ENCODE results near the gene TRAF3. TPM values are rescaled to one million over a fixed set of nuclear protein-coding genes. Genes with fewer than 3 reads are reported as not detected.
"Not testable (repeated sequence)": the region's sequence is repeated elsewhere in the genome, so short reads cannot be mapped to it uniquely, and the experiment has no call there.

The TRAF3 gene
- total RNA-seq, 1 donor from 2014 or later = 25.9 TPM

- Histone ChIP-seq H3K4me1 (ENCODE audit: insufficient read depth, low read length) (no peaks in the 10 kb centered on the region), H3K9ac (ENCODE audit: low read length) (no peak overlapping the region), H3K27ac (ENCODE audit: low read depth, low read length) (no peak overlapping the region), H2AFZ (ENCODE audit: low read depth, low read length) (no peak overlapping the region), H4K20me1 (ENCODE audit: insufficient read depth, low read length) (peaks cover 20% of the 10 kb centered on the region), H3K9me3 (ENCODE audit: insufficient read depth, low read depth, low read length) (no peaks in the 10 kb centered on the region), H3K27me3 (ENCODE audit: insufficient read depth, low read length) (no peaks in the 10 kb centered on the region), H3K79me2 (ENCODE audit: insufficient read depth, low read length) (no peaks in the 10 kb centered on the region), H3K36me3 (ENCODE audit: insufficient read depth, low read length) (no peaks in the 10 kb centered on the region), H3K4me2 (ENCODE audit: low read length) (no peak overlapping the region), H3K4me3 (ENCODE audit: insufficient read depth, low read depth, low read length) (no peak overlapping the region)
- DNase-seq (ENCODE audit: low read depth) = no peak
- peaks cover 7% of the 10 kb centered on the region for H3K9me3 Mint-ChIP-seq (ENCODE audit: unreplicated experiment)
- TF ChIP-seq EZH2 (IDR thresholded peaks at IDR 0.05; ENCODE audit: insufficient read depth, low read length) (no peak), CTCF (IDR thresholded peaks at IDR 0.05; ENCODE audit: insufficient read depth, low read depth, low read length) (no peak)
- no peaks in the 10 kb centered on the region for H3K27me3 Mint-ChIP-seq (ENCODE audit: low read depth, unreplicated experiment)
- no peak overlapping the region for H3K4me3 Mint-ChIP-seq (ENCODE audit: unreplicated experiment)
- peaks cover 14% of the 10 kb centered on the region for H3K36me3 Mint-ChIP-seq (ENCODE audit: low read depth, unreplicated experiment)
- no peak overlapping the region for H3K27ac Mint-ChIP-seq (ENCODE audit: unreplicated experiment)
- FAIRE-seq = no peak
- peaks cover 6% of the 10 kb centered on the region for H3K4me1 Mint-ChIP-seq (ENCODE audit: low read depth, unreplicated experiment)
These were observed 85.0 kb downstream of the TRAF3 start for GRCh38 chr14:102862154-102862773.

- no peak for FAIRE-seq
- no peak overlapping the region for H3K9ac ChIP-seq (ENCODE audit: low read length)
- no peak for DNase-seq (ENCODE audit: low read depth)
- no peak overlapping the region for H2AFZ ChIP-seq (ENCODE audit: low read depth, low read length)
- Mint-ChIP-seq H3K9me3 (ENCODE audit: unreplicated experiment) (peaks cover 7% of the 10 kb centered on the region), H3K4me3 (ENCODE audit: unreplicated experiment) (no peak overlapping the region), H3K27ac (ENCODE audit: unreplicated experiment) (no peak overlapping the region), H3K4me1 (ENCODE audit: low read depth, unreplicated experiment) (peaks cover 6% of the 10 kb centered on the region), H3K36me3 (ENCODE audit: low read depth, unreplicated experiment) (peaks cover 13% of the 10 kb centered on the region), H3K27me3 (ENCODE audit: low read depth, unreplicated experiment) (no peaks in the 10 kb centered on the region)
- H3K79me2 ChIP-seq (ENCODE audit: insufficient read depth, low read length) = no peaks in the 10 kb centered on the region
- peaks cover 30% of the 10 kb centered on the region for H4K20me1 ChIP-seq (ENCODE audit: insufficient read depth, low read length)
- TF ChIP-seq CTCF (IDR thresholded peaks at IDR 0.05; ENCODE audit: insufficient read depth, low read depth, low read length) (no peak), EZH2 (IDR thresholded peaks at IDR 0.05; ENCODE audit: insufficient read depth, low read length) (no peak)
- no peak overlapping the region for H3K4me3 ChIP-seq (ENCODE audit: insufficient read depth, low read depth, low read length)
- no peaks in the 10 kb centered on the region for H3K27me3 ChIP-seq (ENCODE audit: insufficient read depth, low read length)
- no peaks in the 10 kb centered on the region for H3K9me3 ChIP-seq (ENCODE audit: insufficient read depth, low read depth, low read length)
- no peaks in the 10 kb centered on the region for H3K4me1 ChIP-seq (ENCODE audit: insufficient read depth, low read length)
- no peak overlapping the region for H3K4me2 ChIP-seq (ENCODE audit: low read length)
- no peak overlapping the region for H3K27ac ChIP-seq (ENCODE audit: low read depth, low read length)
- H3K36me3 ChIP-seq (ENCODE audit: insufficient read depth, low read length) = no peaks in the 10 kb centered on the region
These were observed 86.1 kb downstream of the TRAF3 start for GRCh38 chr14:102863381-102863780.

GRCh38 chr14:102865916-102866315 is 88.7 kb downstream of the TRAF3 start:
- not testable (repeated sequence) for H3K4me1 Mint-ChIP-seq (ENCODE audit: low read depth, unreplicated experiment); FAIRE-seq

More at GRCh38 chr14:102865916-102866315, 88.7 kb downstream of the TRAF3 start:
- H3K27ac Mint-ChIP-seq (ENCODE audit: unreplicated experiment); H3K4me3 Mint-ChIP-seq (ENCODE audit: unreplicated experiment); H3K27me3 ChIP-seq (ENCODE audit: insufficient read depth, low read length); DNase-seq (ENCODE audit: low read depth); H3K9me3 Mint-ChIP-seq (ENCODE audit: unreplicated experiment); H3K9me3 ChIP-seq (ENCODE audit: insufficient read depth, low read depth, low read length); H3K4me3 ChIP-seq (ENCODE audit: insufficient read depth, low read depth, low read length); H3K4me2 ChIP-seq (ENCODE audit: low read length); H3K27me3 Mint-ChIP-seq (ENCODE audit: low read depth, unreplicated experiment); H3K4me1 ChIP-seq (ENCODE audit: insufficient read depth, low read length); H3K9ac ChIP-seq (ENCODE audit: low read length); H3K79me2 ChIP-seq (ENCODE audit: insufficient read depth, low read length); H2AFZ ChIP-seq (ENCODE audit: low read depth, low read length); H3K27ac ChIP-seq (ENCODE audit: low read depth, low read length); H3K36me3 ChIP-seq (ENCODE audit: insufficient read depth, low read length): not testable (repeated sequence)
- H4K20me1 ChIP-seq (ENCODE audit: insufficient read depth, low read length) = peaks cover 29% of the 10 kb centered on the region
- H3K36me3 Mint-ChIP-seq (ENCODE audit: low read depth, unreplicated experiment) = peaks cover 16% of the 10 kb centered on the region

Measured in astrocyte (in vitro differentiated cells and primary cell).